ENCODE data around the gene TUBA8.
"Not testable (repeated sequence)": the region's sequence is repeated elsewhere in the genome, so short reads cannot be mapped to it uniquely, and the experiment has no call there.

Gene TUBA8

GRCh38 chr22:18173441-18173840 lies 62.8 kb downstream of the TUBA8 start:
- not testable (repeated sequence) for DNase-seq (ENCODE audit: low spot score)

Measured in hematopoietic multipotent progenitor cell treated with erythropoietin and hydrocortisone succinate and interleukin-3 and kit ligand, for 17 days (in vitro differentiated cells).